GM12865 (cell line): ENCODE results near the gene MPZL1.
"Not testable (repeated sequence)": the region's sequence is repeated elsewhere in the genome, so short reads cannot be mapped to it uniquely, and the experiment has no call there.

ENCODE experiments used
- DNase-seq: peaks from one replicate; pipeline ENCODE4 v3.0.0; 2010; ENCODE audit warnings: low read depth
- H3K4me3 ChIP-seq: 2 replicates; pipeline ENCODE4 v1.5.1; 2011; ENCODE audit warnings: mild to moderate bottlenecking, low read depth, low read length, control low read depth
- CTCF ChIP-seq: IDR thresholded peaks from 2 replicates; pipeline ENCODE4 v1.5.1; 2011; ENCODE audit warnings: low read length, control low read depth, low read depth, inconsistent platforms; ENCODE audit not compliant: insufficient read depth; ENCODE audit errors: missing control alignments

MPZL1 gene

DNA sequence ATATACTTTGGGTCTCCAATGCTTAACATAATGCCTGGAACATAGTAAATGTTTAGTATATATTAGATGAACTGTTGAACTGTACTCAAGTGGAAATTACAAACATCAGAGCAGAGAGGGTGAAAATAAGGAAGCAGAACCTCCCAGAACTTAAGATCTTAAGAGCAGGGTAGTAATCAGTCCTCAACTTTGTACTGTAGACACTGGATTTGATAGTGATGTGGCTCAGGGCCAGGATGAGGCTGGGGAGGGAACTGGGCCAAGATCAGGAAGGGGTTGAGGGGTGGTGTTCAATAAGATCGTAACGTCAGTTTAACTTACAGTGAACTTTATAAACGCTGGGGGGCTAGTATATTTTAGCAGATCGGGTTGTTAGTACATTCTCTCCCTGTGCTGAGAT is 15.4 kb downstream of the MPZL1 start:
- no peak overlapping the region for H3K4me3 ChIP-seq
- no peak for DNase-seq
- no peak for TF ChIP-seq CTCF

DNA sequence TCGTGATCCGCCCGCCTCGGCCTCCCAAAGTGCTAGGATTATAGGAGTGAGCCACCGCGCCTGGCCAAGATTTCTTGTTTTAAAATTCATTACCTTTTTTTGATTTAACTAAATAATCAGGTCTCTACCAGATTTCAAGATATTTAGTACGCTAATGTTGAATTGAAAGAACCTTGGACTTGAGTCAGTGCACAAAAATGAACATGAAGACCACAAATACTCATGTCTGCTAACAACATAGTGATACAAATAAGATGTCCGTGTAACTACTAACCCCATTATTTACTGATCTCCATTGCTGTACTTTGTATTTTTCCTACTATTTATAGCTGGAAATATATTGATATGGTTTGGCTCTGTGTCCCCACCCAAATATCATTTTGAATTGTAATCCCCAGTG is 16.4 kb downstream of the MPZL1 start:
- TF ChIP-seq CTCF = no peak
- no peak overlapping the region for H3K4me3 ChIP-seq

DNA sequence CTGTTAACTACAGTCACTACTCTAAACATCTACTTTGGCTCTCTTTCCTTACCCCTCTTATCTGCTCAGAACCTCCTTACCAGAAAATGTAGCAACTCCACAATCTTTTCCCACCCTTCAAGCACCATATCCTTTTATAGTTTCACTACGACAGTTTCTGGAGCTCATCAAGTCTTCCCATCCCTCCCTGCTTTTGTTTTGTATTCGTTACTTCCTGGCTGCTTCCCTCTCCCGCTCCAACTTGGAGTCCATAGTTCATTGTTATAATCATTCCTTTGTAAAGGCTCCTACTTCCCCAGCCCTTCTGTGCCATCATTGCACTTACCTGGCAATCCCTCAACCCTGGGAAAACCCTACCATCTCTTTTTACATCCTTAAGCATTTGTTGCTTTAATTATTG is 18.0 kb downstream of the MPZL1 start:
- TF ChIP-seq CTCF = no peak
- H3K4me3 ChIP-seq = no peak overlapping the region
- DNase-seq = no peak

More for the DNA sequence above, 16.4 kb downstream of the MPZL1 start:
- DNase-seq = no peak

- not testable (repeated sequence) for H3K4me3 ChIP-seq, DNase-seq
Observed at GRCh38 chr1:167741103-167741502, 19.3 kb downstream of the MPZL1 start.

DNA sequence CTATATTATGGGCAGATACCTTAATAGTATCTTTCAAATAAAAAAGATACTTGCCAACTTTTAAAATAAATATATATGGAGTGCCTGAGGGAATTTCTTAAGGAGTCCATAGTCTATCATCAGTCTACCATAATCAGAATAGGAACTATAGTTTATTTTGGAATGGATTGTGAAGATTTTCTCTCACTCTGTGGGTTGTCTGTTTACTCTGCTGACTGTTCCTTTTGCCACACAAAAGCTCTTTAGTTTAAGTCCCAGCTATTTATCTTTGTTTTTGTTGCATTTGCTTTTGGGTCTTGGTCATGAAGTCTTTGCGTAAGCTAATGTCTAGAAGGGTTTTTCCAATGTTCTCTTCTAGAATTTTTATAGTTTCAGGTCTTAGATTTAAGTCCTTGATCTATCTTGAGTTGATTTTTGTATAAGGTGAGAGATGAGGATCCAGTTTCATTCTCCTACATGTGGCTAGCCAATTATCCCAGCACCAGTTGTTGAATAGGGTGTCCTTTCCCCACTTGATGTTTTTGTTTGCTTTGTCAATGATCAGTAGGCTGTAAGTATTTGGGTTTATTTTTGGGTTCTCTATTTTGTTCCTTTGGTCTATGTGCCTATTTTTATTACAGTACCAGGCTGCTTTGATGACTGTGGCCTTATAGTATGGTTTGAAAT is 20.7 kb downstream of the MPZL1 start:
- H3K4me3 ChIP-seq, DNase-seq: not testable (repeated sequence)

DNA sequence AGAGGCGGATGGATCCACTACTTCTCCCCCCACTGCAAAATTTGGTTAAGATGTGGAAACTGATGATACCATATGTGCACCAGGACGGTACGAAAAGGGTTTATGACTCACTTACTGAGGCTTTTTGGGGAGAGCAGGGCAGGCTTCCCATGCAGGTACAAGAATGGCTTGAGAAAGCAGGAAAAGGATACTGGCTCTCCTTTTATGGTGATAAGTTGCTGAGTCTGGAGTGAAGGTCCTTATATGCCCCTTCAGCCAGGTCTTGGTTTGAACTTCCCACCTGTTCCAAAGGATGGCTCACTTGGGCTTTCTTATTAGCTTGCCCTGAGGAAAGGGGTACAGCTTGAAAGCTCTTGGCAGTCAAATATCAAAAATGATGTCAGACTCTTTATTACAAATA is 23.1 kb downstream of the MPZL1 start:
- no peak for TF ChIP-seq CTCF
- no peak for DNase-seq
- H3K4me3 ChIP-seq = no peak overlapping the region

DNA sequence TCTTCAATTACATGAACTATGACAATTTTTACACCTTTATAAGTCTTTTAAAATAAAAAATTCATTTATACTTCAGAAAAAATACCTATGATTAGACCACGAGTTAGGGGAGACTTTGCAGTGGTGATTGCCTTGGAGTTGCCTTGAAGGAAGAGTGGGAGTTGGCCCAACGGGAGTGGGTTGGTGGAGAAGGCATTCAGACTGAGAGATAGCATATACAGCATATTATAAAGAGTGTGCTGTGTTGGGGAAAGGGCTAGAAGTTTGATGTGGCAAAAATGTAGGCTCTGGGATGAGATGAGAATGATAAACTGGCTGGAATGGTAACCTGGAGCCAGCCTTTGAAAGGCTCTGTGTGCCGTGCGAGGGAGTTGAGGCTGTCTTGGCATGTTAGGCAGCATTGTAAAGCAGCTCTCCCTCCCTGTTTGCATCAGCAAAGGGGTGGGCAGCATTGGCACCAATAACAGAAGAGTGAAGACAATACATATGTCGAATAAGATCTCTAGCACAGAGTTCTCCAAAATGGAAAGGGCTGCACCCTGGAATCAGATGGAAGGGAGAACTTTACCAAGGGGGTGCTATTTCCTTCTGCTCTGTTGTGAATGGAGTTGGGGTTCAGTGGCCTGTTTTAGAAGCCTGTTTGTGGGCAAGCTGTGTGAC is 24.4 kb downstream of the MPZL1 start:
- no peak for DNase-seq
- TF ChIP-seq CTCF = no peak
- H3K4me3 ChIP-seq = no peak overlapping the region

- TF ChIP-seq CTCF = no peak
- no peak for DNase-seq
- H3K4me3 ChIP-seq = no peak overlapping the region
Observed at GRCh38 chr1:167746988-167747655, 25.3 kb downstream of the MPZL1 start.
